ENCODE results near the gene NDUFS4.
"Not testable (repeated sequence)": the region's sequence is repeated elsewhere in the genome, so short reads cannot be mapped to it uniquely, and the experiment has no call there.

The NDUFS4 gene

DNA sequence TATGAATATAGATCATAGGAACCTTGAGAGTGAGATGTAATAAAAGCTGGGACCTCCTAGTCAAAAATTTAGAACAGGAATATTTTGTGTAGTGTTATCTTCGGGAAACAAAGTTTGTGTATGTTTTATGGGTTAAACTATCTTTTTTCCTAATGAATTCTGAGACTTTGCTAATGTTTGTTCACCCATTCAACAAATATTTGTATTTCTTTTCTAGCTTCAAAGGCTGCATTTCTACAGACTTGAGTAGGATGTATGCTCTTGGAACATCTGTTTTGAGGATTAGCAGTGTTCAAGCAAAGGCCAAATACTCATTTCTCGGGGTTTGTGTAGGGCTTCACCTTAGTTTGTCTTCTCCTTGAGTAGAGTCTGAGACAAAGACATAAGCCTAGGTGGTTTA lies 16.2 kb downstream of the NDUFS4 start:
- no peak for DNase-seq

DNA sequence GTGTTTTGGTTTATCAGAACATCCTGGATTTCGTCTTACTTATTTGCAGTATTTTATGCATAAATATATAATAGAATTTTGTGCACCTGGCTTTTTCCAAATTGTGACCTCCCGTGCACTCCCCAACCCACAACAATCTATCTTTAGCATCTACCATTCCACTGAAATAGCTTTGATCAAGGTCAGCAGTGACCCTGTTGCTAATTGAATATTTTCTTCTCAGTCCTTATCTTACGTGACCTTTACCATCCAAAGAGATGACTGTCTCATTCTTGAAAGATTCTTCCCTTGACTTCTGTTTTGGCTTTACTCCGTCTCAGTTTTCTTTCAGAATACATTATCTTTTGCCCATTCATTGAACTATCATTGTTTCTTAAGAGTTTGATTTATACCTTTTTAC lies 18.4 kb downstream of the NDUFS4 start:
- DNase-seq: no peak

DNA sequence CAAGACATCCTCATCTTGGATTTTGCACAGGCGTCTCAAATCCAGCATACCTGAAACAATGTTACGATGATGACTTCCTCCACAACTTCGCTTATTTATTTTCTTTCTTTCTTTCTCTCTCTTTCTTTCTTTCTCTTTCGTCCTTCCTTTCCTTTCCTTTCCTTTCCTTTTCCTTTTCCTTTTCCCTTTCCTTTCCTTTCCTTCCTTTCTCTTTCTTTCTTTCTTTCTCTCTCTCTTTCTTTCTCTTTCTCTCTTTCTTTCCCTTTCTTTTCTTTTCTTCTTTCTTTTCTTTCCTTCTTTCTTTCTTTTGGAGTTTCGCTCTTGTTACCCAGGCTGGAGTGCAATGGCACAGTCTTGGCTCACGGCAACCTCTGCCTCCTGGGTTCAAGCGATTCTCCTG lies 20.1 kb downstream of the NDUFS4 start:
- DNase-seq: no peak

DNA sequence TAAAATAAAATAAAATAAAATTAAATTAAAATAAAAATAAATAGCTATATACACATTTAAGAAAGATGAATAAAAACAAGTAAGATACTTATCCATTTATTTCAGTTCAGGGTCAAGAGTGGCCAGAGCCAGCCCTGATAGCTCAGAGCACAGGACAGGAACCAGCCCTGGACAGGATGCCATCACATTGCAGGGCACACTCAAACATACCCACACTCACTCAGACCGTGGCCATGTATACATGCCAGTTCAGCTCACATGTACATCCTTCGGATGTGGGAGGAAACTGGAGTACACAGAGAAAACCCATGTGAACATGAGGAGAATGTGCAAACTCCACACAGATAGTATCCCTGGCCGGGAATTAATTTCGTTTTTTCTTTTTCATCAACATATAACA lies 21.8 kb downstream of the NDUFS4 start:
- DNase-seq: no peak

DNA sequence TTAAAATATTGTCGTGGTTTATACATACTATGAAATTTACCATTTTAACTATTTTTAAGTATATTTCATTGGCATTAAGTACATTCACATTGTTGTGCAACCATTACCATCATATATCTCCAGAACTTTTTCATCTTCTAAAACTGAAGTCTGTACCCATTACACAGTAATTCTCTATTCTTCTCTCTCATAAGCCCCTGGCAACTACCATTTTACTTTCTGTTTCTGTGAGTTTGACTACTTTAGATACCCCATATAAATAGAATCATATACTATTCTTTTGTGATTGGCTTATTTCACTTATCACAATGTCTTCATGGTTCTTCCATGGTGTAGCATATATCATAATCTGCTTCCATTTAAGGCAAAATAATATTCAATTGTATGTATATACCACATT lies 30.3 kb downstream of the NDUFS4 start:
- no peak for DNase-seq

DNA sequence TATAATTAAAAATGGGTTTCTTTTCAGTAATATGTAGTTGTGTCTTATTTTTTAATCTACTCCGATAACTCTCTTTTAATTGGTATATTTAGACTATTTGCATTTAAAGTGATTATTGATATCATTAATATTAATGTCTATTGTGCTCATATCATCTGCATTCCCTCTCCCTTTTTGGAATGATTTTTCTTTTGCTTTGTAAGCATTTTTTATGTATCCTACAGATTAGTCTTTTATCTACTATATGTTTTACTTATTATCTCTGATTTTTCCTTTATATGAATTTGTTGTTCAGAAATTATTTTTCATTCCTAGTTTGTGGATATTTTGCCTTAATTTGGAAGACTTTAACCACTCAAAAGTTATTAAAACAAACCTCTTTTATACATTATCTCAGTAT lies 34.0 kb downstream of the NDUFS4 start:
- DNase-seq: no peak

DNA sequence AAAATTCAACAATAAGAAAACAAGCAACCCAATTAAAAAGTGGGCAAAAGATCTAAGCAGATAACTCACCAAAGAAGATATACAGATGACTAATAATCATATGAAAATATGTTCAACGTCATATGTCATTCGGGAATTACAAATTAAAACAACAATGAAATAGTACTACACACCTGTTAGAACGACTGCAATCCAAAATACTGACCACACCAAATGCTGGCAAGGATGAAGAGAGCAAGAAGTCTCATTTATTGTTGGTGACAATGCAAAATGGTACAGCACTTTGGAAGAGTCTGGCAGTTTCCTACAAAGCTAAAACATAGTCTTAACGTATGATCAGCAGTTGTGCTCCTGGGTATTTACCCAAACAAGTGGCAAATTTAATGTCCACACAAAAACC lies 37.5 kb downstream of the NDUFS4 start:
- DNase-seq: no peak

DNA sequence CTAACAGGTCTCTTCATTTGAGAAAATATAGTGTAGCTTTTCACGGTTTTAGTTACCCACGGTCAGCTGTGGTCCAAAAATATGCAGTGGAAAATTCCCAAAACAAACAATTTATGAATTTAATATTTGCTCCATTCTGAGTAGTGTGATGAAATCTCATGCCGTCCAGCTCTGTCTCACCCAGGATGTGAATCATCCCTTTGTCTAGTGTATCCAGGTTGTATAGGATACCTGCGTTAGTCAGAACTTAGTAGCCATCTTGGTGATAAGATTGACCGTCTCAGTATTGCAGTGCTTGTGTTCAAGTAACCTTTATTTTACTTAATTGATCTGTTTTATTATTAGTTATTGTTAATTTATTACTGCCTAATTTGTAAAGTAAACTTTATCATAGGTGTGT lies 41.1 kb downstream of the NDUFS4 start:
- DNase-seq: no peak

DNA sequence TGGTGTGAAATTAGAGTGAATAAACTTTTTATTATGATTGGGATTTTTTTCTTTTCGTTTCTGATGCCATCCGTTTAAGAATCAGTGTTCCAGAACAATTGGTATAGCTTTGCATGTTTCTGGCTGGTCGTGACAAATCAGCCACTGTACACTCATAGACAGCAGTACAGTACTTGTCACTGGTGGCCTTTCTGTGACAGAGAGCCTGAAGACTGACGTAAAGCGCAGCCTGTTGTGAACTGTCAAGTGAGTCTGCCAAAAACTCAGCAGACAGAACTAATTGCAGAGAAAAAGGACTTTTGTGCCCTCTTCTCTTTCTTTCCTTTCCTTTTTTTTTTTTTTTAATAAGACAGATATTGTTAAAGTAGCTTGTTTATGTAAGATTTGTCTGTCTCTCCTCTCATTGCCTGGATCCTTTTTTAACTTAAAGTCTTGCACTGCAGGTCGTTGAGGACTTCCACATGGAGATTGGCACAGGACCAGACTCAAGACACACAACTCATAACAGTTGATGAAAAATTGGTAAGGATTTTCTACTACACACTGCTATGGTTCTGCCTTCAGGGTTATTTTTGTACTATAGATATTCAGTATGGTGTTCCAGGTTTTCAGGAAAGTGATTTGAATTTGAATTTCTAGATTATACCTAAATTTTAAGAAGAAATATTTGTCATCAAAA lies 42.7 kb downstream of the NDUFS4 start:
- no peak for DNase-seq

DNA sequence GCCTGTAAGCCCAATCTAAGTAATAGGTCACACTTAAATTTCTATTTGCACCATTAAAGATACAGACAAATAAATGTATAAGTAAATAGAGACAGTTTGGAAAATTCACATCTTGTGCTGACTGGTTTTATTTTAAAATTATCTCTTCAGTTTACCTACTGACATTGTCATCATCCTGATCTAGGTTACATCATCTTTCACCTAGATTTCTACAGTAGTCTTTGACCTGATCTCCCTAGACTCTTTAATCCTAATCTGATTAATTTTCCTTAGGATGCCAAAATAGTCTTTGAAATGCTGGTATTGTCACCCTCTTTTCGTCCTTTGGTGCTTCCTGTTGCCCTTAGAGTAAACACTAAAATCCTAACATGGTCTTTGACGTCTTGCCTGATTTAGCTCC lies 43.9 kb downstream of the NDUFS4 start:
- no peak for DNase-seq

DNA sequence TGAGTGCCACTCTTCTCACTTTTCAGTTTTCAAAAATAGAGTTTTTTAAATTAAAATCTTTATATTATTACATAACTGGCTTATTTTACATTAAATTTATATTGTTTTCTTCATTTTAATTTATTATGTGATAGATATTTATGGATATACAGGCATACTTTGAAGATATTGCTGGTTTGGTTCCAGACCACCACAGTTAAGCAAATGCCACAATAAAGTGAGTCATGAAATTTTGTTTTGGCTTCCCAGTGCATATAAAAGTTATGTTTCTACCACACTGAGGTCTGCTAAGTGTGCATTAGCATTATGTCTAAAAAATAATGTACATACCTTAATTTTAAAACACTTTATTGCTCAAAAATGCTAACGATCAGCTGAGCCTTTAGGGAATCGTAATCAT lies 47.4 kb downstream of the NDUFS4 start:
- no peak for DNase-seq

DNA sequence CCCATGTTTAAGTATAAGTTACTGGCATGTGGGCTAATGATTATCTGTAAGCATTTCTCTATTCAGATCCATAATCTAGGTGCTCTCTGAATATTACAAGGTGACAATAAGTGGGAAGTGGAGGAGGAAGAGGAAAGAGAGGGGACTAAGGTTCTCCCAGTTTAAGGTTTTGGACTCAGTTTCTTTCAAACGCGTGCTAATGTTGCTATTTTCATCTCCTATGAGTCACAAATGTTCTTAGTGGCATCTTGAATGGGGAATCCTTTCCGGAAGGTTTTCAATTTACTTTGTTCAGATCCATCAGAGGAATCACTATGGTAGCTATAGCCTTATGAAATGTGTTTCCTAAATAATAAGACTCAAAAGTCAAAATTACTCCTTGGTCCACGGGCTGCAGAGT lies 48.5 kb downstream of the NDUFS4 start:
- not testable (repeated sequence) for DNase-seq

DNA sequence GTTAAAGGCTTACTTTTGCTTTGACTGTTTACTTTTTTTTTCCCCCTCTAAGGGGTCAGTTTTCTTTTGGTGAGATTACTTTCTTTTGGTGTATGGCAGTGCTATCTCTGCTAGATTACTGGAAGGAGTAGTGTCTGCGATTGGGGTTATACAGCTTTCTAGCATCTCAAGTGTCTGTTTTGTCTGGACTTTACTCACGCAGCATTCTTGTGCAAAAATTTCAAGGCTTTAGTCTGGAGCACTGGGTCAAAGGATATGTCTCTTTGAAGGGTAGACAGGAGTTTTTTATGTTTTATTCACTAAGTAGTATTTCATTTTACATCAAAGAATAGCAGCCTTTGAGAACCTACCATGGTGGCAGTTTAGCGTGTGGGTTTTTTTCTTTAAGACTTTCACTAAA lies 52.6 kb downstream of the NDUFS4 start:
- DNase-seq: no peak

DNA sequence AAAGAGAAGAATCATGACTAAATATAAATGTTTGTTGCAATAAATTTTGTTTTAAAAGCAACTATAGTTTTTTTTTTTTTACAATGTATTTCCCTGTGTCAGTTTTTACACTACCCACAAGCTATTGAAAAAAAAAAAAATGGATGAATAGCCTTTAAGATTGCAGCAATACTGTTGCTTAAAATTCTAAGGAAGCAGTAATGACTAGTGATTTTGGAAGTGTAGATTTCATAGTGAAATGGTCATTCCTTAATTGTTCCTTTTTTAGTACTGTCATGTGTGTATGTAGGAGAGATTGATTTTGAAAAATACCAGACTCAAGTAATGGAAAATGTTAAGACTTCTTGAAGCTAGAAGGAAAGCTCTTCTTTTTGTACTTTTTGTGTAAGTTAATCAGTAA lies 53.1 kb downstream of the NDUFS4 start:
- DNase-seq: no peak

DNA sequence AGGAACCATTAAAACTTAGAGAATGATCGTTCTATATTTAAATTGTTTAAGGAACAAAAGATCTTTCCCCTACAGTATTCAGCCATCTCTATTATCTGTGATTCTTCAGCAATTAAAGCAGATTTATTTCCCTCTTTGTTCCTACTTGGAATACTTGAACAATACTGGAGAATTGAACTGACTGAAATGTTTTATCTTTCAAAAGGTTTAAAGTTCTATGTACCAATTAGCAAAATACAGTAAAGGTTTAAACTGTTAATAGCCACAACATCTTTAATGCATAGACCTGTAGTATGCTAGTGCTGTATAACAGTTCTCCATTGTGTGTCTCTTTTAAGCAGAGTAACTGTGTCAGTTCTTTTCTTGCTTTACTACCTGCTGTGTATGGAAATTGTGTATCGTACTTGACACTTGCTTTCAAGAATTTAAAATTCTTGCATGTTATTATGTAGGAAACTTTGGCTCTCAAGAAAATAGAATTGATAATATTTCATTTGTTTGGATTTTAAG lies 54.0 kb downstream of the NDUFS4 start:
- no peak for DNase-seq

DNA sequence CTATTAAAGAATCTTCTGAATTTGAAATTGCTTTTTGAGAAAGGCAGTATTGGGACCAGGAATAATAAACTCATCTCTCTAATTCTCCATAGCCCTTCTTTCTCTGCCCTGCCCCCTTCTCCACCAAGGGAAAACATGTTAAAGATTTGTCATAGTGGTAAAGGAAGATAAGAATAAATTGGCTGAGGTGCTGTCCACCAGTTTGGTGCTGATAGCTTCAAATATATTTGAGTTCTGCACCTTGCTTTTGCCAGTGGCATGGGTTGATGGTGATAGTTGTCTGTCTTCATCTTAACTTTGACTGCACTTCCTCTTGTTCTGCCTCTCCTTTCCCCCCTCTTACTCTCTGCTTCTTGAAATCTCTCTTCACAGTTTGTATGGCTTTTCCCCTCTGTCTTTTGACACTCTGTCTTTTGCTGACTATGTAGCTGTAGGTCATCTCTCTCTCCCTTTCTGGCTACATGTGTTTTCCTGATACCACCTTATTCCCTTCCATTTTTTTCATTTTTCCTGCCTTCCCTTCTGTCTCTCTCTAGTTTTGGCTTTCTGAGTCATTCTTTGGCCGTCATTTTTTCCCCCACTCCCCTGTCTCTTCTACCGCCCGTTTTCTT lies 56.6 kb downstream of the NDUFS4 start:
- no peak for DNase-seq

DNA sequence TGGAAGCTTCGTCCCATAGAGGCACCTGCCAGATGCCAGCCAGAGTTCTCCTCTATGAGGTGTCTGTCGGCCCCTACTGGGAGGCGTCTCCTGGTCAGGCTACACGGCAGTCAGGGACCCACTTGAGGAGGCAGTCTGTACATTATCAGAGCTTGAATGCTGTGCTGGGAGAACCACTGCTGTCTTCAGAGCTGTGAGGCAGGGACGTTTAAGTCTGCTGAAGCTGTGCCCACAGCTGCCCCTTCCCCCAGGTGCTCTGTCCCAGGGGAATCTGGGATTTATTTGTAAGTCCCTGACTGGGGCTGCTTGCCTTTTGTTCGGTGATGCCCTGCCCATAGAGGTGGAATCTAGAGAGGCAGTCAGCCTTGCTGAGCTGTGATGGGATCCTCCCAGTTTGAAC lies 70.8 kb downstream of the NDUFS4 start:
- no peak for DNase-seq

DNA sequence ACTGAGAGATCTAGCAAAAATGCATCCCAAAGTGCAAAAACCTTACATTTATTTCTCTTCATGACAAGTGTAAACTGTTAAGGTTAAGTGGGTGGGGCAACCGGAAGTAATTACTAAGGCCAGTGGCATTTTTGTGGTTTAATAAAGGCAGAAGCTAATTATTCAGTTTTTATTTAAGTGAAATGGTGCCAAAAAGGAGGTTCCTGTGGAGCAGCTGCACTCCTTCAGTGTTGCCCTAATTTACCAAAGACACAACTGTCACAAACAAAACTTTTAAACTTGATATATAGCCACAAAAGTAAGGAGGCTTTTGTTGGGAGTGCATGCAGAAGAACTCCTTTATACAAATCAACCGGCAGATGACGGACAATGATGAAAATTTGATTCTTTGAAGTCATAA lies 81.6 kb downstream of the NDUFS4 start:
- DNase-seq: no peak

DNA sequence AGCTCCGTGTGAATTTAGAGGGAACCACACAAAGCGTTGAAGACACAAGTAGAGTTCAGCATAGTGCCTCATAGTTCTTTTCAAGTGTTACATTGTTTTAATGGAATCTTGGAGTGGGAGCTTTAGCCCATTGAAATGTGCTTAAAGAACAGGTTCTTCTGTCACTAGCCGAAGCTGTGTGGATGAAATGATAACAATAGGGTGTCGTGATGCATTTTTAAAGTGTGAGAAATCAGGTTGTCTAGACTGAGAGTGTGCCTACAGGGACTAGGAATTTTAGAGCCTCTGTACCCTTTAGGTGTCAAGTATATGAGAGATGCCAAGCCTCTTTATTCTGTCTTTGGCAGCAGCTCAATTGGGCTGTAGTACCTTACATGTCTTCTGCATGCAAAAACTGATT lies 83.0 kb downstream of the NDUFS4 start:
- no peak for DNase-seq

DNA sequence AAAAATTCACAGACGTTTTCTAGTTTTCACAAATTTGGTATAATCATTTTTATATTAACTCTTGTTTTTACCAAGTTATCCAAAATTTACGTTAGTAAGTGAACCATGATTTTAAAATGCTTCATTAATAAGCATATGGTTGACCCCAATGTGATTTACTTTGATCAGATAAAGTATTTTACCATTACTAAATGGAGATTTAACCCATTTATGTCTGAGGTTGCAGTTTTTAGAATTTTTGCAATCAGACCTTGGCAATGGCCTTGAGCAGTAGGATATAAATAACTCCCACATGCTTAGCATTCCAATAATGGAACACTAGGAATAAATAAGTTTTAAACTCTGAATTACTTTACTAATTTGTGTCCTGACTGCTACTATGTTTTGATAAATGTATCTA lies 84.6 kb downstream of the NDUFS4 start:
- DNase-seq: no peak

DNA sequence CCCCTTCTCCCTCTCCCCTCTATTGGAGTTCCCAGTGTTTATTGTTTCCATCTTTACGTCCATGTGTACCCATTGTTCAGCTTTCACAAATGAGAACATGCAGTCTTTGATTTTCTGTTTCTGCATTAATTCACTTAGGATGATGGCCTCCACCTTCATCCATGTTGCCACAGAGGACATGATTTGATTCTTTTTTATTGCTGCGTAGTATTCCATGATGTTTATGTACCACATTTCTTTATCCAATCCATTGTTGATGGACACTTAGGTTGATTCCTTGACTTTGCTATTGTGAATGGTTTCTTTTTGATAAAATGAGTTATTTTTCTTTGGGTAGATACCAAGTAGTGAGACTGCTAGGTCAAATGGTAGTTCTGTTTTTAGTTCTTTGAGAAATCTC lies 88.9 kb downstream of the NDUFS4 start:
- no peak for DNase-seq

DNA sequence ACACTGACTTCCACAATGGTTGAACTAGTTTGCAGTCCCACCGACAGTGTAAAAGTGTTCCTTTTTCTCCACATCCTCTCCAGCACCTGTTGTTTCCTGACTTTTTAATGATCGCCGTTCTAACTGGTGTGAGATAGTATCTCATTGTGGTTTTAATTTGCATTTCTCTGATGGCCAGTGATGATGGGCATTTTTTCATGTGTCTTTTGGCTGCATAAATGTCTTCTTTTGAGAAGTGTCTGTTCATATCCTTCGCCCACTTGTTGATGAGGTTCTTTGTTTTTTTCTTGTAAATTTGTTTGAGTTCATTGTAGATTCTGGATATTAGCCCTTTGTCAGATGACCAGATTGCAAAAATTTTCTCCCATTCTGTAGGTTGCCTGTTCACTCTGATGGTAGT lies 100.1 kb downstream of the NDUFS4 start:
- not testable (repeated sequence) for DNase-seq

DNA sequence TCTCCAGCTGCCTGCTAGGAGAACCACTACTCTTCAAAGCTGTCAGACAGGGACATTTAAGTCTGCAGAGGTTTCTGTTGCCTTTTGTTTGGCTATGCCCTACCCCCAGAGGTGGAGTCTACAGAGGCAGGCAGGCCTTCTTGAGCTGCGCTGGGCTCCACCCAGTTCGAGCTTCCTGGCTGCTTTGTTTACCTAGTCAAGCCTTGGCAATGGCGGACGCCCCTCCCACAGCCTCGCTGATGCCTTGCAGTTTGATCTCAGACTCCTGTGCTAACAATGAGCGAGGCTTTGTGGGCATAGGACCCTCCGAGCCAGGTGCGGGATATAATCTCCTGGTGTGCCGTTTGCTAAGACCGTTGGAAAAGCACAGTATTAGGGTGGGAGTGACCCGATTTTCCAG lies 104.9 kb downstream of the NDUFS4 start:
- not testable (repeated sequence) for DNase-seq

DNA sequence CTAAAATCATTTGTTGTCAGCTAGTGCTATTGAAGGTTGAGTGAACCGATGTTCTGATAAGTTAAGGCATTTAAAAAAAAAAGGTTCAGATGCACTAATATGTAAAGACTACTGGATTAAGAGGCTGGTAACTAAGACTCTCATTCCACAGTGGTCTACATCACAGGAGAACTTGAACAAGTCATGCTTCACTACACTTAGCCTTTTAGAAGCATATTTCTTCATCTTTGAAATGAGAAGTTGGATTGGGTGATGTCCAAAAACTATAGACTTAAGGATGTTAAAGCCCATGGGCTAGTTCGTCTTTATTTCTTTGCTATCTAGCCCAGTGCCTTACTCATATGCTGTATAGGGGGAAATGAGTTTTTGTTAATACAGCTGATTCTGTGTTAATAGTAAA lies 107.2 kb downstream of the NDUFS4 start:
- no peak for DNase-seq

DNA sequence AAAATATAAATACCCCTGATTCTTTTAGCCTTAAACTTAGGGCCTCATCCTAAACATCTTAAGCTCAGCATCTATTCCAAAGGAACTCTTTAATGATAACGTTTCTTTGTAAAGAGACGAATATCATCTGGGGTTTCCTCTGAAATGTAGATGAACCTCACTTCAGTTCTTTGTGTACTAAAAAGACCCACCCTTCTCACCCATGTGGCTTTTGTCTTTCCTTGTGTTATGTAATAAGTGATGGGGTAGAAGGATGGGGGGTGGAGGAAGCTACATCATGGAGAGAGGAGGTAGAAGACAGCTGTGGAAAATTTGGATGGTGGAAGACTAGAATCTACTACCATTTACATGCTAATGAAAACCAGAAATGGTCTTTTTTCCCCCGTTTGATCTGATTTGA lies 111.0 kb downstream of the NDUFS4 start:
- no peak for DNase-seq
